ENCODE measurements around the gene TSEN2.

TSEN2 gene

DNA sequence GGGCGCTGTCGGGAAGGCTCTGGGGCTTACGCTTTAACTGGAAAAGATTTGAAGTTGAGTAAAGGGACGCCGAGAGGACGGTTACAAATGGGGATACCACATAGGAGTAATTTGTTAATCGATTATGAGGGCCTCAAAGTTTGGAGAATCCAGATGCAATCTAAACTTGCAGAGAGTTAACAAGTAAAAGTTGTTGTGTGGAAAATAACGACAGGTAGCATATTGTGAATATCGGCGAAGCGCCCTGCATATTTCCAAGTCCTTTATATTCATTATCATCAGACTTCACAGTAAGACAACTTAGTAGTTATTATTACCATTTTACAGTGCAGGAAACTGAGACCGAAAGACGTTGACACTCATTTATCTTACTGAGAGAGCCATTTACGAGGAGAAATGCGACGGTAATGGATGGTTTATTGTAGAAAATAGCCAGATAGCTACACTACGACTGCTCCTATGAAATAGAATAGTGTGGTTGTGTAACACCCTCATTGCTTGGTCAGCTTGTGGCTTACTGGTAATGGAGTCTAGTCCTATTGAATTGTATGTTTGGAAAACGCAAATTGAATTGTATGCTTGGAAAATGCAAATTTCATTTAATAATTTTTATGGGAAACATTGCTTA is 73.3 kb downstream of the TSEN2 start:
- DNase-seq, result no peak

DNA sequence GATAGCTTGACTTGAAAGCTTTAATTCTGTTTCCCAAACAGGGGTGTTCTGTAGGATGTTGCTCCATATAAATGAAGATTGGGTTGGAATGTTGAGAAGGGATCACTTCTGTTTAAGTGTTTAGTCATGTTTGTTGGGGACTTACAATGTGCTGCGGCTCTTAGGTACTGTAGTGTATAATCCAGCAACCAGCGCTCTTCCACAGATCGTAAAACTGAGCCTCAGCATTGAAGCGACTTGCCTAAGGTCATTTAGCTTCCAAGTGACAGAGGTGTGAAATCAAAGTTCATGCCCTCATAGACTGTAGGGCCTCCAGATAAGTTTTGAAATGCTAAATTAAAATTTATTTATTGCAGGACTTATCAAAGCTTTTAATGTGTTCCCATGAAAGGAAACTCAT is 74.4 kb downstream of the TSEN2 start:
- no peak for DNase-seq

DNA sequence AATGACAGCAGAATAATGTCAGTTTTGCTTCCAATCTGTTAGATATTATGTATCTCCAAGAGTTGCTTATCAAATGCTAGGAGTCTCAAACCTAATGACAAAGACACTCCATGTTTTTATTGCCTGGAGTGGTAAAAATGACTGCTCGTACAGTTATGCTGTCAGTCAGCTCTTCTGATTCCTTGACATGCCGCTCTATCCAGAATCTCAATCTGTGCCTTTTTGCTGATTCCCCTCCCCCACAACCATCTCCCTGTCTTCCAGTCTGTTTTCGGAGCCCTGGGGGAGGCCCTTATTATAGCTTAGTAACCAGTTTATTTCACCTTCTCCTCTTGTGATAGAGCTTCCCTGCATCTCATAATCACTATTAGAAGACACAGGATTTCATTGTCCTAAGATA is 75.2 kb downstream of the TSEN2 start:
- no peak for DNase-seq

DNA sequence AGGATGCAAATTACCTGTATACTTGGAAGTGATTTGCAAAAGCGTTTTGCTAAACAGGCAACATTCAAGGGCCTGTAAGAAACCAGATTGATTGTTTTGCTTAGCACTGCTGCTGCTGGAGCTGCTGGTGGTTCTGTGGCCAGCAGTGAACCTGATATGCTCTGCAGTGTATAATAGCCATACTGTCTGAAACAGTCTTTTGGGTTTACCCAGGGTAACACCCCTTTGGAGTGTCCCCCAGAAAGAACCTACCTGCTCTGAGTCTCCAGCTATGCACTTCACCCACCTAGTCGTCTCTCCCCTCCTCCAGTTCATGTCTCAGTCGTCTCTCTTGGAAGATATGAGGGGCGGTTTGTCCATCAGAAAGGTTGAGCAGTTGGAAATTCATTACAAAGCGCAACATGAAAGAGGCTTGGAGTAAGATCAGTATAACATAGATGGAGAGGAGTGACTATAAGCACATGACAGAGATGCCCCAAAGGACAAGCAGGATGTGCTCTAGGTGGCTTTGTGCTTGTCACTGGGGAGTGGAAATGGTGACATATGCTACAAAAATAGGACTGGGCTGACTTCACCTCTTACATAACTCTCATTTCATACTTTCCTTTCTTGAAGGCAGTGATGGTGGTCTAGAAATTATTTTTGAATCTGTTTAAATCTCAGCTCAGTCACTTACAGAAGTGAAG is 76.4 kb downstream of the TSEN2 start:
- peak; percentile 29 for DNase-seq

DNA sequence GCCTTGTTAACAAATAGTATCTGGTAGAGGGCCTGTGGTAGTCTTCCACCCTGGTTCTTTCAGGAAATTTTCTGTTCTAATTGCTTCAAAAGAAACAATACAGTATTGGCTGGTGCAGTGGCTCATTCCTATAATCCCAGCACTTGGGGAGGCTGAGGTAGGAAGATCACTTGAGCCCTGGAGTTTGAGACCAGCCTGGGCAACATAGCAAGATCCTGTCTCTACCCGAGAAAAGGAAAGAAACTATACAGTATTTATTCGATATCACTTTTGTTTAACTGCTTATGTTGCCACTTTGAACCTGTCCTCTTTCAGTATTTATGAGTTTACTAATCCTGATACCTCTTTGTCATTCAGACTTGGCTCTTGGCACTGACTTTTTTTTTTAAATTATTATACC is 77.1 kb downstream of the TSEN2 start:
- no peak for DNase-seq

DNA sequence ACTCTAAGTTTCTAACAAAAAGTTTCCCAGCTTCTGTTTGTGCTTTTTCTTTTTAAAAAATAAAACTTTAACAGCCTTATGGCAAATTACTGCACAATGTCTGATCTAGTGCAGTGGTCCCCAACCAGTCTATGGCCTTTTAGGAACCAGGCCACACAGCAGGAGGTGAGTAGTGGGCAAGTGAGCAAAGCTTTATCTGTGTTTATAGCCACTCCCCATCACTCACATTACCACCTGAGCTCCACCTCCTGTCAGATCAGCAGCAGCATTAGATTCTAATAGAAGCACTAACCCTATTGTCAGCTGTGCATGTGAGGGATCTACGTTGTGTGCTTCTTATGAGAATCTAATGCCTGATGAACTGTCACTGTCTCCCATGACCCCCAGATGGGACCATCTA is 78.2 kb downstream of the TSEN2 start:
- DNase-seq, result no peak

DNA sequence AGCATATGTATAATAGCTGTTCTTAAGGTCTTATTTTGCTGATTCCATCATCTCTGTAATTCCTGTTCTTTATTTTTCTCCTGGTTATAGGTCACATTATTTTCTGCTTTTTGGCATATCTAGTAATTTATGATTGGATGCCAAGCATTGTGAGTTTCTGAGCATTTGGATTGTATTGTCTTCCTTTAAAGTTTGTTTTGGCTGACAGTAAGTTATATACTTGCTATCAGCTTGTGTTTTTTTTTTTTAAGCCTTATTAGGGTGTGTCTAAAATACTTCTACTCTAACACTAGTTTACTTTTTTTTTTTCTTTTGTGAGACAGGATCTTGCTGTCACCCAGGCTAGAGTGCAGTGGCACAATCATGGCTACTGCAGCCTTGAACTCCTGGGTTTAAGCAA is 82.7 kb downstream of the TSEN2 start:
- no peak for DNase-seq

DNA sequence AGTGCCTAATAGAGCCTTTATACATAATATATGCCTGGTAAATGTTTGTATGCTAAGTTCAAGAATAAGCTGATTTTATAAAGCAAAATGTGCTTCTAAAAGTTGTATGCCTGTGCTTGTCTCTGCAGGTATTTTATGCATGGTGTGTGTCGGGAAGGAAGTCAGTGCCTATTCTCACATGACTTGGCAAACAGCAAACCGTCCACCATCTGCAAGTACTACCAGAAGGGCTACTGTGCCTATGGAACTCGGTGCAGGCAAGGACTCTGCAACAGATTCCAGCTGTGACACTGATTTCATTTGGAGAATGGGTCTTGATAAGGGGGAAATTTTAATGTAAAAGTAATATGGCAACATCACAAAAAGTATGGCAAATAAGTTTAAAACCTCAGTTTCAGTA is 84.5 kb downstream of the TSEN2 start:
- DNase-seq, result no peak

DNA sequence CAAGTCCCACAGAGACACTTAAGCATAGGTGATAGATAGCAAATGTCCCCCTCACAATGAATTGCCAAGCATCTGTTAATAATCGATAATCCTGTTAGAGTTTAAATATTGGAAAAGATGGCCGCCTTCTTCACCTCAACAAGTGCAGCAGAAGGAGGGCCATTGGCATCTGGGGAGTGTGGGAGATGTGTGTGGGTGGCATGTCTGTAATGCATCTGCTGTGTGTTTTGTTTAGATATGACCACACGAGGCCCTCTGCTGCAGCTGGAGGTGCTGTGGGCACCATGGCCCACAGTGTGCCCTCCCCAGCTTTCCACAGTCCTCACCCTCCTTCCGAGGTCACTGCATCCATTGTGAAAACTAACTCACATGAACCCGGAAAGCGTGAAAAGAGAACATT is 85.6 kb downstream of the TSEN2 start:
- DNase-seq, result no peak

DNA sequence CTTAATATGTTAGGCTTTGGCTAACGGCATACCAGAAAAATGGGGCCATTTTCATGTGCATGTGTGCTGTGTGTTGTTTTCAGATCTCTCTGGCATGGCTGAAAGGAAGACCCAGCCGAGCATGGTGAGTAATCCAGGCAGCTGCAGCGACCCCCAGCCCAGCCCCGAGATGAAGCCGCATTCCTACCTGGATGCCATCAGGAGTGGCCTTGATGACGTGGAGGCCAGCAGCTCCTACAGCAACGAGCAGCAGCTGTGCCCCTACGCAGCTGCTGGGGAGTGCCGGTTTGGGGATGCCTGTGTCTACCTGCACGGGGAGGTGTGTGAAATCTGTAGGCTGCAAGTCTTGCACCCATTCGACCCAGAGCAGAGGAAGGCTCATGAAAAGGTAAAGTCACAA is 87.7 kb downstream of the TSEN2 start:
- DNase-seq, result no peak

DNA sequence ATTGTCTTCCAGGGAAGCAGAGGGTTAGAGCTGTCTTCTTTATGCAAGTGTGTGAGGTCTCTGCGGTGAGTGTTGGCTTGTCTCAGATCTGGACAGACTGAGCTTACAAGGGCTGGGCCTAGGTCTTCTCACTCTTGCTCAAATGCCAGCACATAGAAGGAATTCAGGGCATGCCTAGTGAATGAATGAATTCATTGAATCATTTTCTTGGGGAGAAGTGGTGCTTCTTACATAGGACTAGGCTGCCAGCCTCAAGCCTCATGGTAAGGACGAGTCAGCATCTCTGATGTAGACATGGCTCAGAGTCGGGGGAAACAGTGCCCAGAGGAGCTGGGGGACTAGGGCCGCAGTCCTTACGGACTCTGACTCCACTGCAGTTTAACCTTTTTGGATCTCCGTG is 89.9 kb downstream of the TSEN2 start:
- DNase-seq, result no peak

DNA sequence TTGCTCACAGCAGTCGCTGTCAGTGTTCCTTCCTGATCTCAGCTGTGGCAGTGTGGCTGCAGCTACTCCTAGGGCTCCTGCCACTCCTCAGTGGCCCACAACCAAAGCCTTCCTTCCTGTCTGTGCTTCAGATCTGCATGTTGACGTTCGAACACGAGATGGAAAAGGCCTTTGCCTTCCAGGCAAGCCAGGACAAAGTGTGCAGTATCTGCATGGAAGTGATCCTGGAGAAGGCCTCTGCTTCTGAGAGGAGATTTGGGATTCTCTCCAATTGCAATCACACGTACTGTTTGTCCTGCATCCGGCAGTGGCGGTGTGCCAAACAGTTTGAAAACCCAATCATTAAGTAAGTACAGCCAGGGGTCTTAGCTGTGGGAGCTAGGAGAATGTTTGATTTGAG is 90.4 kb downstream of the TSEN2 start:
- DNase-seq, result no peak

DNA sequence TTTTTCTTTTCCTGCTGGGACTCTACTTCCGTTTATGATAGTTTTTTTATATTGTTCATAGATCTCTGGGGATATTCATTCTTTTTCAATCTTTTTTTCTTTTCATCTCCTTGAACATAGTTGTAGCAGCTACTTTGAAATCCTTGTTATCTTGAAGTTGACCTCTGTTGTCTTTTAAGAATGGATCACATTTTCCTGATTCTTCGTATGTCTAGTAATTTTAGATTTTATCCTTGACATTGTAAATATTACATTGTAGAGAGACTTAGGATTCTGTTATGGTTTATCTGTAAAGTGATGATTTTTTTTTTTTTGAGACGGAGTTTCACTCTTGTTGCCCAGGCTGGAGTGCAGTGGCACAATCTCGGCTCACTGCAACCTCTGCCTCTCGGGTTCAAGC is 93.1 kb downstream of the TSEN2 start:
- no peak for DNase-seq

DNA sequence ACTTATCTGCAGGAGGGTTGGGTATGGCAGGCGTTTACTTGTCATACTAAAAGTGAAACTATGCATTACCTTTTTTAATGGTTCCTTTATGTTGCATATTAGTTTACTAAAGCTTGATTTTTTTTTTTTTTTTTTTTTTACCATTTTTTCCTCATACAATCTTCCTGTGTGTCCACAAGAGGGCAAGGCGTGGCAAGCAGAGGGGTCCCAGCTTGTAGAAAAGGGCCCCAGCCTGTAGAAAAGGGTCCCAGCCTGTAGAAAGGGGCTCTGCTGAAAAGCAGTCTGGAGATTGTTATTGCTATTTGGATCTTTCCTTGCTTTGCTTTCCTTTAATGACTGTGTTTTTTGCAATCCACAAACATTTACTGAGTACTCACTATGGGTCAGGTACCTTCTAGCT is 94.5 kb downstream of the TSEN2 start:
- DNase-seq, result no peak

DNA sequence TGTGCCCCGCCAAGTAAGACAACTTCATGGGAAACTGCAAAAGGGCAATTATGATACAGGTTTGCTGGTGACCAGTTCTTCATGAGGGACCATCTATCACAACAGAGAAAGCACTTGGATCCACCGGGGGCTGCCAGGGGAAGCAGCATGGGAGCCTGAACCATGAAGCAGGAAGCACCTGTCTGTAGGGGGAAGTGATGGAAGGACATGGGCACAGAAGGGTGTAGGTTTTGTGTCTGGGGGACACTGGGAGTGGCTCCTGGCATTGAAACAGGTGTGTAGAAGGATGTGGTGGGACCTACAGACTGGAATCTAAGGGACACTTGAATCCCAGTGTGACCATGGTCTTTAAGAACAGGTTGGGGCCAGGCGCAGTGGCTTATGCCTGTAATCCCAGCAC is 95.2 kb downstream of the TSEN2 start:
- DNase-seq, result no peak

DNA sequence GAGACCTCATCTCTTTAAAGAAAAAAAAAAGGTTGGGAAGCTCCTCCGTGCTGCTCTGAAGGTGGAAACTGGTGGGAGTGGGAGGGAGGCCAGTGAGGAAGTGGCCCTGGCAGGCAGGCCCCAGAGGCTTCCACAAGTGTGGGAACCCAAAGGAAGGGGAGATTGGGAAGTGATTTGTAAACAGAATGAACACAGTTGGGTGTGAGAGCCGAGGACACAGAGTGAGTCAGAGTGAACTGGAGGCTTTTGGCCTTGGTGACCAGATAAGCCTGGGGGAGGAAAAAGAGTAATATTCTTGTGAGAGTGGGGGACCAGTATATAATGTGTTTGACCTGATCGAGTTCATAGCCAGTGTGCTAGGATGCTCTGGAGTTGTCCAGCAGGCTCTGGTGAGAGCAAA is 95.6 kb downstream of the TSEN2 start:
- DNase-seq, result no peak

DNA sequence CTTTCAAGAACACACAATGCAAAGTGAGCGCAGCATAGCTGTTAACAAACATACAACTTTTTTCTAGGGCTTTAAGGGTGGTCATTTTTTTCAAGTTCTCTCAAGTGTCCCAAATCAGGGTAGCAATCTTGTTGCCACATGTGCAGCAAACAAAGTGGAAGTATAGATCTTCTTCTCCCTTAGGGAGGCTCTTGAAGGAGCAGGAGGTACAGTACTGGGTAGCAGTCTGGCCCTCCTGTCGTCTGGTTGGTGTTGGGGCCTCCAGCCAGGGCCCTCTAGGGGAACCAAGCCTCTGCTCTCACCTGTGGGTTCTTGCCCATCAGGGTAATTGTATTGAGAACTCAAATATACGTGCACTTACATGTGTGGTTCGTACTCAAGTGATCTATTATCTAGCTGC is 98.5 kb downstream of the TSEN2 start:
- DNase-seq, result no peak

All from activated CD4-positive, alpha-beta T cell treated with anti-CD3 and anti-CD28 coated beads, Interleukin-2, amount 50 U/mL, for 16 hours (primary cell).